Neural crest cell (in vitro differentiated cells): ENCODE results near the gene SPATS2L. TPM values are rescaled to one million over a fixed set of nuclear protein-coding genes. Genes with fewer than 3 reads are reported as not detected.

Experiments
- DNase-seq: peaks from one replicate; pipeline ENCODE4 v3.0.0; 2021; ENCODE audit warnings: low read depth, mixed read lengths, low spot score
- H3K27ac Mint-ChIP-seq: one replicate; pipeline ENCODE4 v1.8.0; 2021; ENCODE audit warnings: mild to moderate bottlenecking, mixed read lengths; ENCODE audit not compliant: unreplicated experiment
- H3K27me3 Mint-ChIP-seq: 2 replicates; pipeline ENCODE4 v1.8.0; 2021; ENCODE audit warnings: low read depth, mild to moderate bottlenecking, mixed read lengths
- H3K36me3 Mint-ChIP-seq: 2 replicates; pipeline ENCODE4 v1.8.0; 2021; ENCODE audit warnings: low read depth, mild to moderate bottlenecking, mixed read lengths
- H3K4me1 Mint-ChIP-seq: 2 replicates; pipeline ENCODE4 v1.8.0; 2021; ENCODE audit warnings: mixed read lengths
- H3K4me3 Mint-ChIP-seq: one replicate; pipeline ENCODE4 v1.8.0; 2021; ENCODE audit warnings: mild to moderate bottlenecking, mixed read lengths
- H3K9me3 Mint-ChIP-seq: 2 replicates; pipeline ENCODE4 v1.8.0; 2021; ENCODE audit warnings: mixed read lengths
- total RNA-seq: library from RNA; stranded (reverse); gene quantifications from 2 replicates; pipeline ENCODE4 v1.2.1, GENCODE V29; 2021
- TF ChIP-seq, protein P1 (sequence below): fragments of 200-600 bp; sonication (generic); conservative IDR thresholded peaks from 2 replicates; pipeline ENCODE4 v1.5.0; 2021; ENCODE audit warnings: antibody characterized with exemption, mild to moderate bottlenecking

SPATS2L gene
- total RNA-seq, 1 donor from 2014 or later, result 24.9 TPM

DNA sequence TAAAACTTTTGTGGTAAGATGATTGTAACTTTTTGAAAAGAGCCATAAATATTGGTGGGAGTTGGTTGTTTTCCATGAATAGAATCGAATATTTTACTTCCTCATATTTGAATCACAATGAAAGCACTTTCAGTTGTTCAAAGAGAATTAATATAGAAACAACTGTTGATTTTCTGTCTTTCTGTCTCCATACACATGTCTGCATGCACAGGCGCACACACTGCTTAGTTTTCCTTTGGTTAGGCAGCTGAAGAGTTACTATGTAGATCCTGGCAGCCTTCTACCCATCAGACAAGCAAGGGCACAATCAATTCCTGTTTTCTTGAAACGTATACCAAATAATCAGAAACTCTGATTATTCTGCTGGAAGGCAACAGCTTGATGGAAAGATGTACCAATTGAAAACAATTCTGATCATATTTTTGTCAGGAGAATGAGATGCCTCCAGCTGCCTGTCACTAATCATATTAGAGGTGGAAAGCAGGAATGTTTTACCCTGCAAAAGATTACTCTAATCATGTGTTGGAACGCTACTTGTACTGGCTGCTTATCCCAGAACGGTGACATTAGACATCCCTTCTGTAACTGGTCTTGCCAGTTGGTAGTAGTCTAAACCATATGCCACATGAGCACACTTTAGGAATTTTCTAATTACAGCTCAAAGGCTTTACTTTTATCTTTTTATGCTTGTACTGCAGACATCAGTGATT is 24.0 kb downstream of the SPATS2L start:
- H3K4me1 Mint-ChIP-seq, result peaks cover 5% of the 10 kb centered on the region

DNA sequence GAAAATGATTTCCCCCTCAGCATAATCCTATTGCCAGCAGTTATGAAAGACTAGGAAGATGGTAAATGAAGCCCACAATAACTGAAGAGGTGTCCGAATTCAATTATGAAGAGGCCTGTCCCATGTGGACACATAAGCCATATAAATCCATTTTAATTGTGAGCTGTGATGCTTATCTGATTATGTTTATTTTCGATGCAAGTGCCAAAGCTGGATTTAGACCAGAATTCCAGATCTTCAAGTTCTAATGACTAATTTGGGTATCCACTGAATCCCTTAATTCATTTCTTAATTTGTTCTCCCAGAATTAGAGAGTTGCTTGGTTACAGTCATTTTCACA is 24.5 kb downstream of the SPATS2L start:
- Mint-ChIP-seq H3K27me3 (no peaks in the 10 kb centered on the region), H3K9me3 (no peaks in the 10 kb centered on the region), H3K4me3 (no peak overlapping the region), H3K4me1 (peaks cover 5% of the 10 kb centered on the region), H3K27ac (no peak overlapping the region), H3K36me3 (peaks cover 3% of the 10 kb centered on the region)
- no peak for DNase-seq
- TF ChIP-seq, protein P1, sequence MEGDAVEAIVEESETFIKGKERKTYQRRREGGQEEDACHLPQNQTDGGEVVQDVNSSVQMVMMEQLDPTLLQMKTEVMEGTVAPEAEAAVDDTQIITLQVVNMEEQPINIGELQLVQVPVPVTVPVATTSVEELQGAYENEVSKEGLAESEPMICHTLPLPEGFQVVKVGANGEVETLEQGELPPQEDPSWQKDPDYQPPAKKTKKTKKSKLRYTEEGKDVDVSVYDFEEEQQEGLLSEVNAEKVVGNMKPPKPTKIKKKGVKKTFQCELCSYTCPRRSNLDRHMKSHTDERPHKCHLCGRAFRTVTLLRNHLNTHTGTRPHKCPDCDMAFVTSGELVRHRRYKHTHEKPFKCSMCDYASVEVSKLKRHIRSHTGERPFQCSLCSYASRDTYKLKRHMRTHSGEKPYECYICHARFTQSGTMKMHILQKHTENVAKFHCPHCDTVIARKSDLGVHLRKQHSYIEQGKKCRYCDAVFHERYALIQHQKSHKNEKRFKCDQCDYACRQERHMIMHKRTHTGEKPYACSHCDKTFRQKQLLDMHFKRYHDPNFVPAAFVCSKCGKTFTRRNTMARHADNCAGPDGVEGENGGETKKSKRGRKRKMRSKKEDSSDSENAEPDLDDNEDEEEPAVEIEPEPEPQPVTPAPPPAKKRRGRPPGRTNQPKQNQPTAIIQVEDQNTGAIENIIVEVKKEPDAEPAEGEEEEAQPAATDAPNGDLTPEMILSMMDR, result no peak

More for the DNA sequence above, 24.0 kb downstream of the SPATS2L start:
- DNase-seq, result no peak
- no peak overlapping the region for H3K4me3 Mint-ChIP-seq
- peaks cover 3% of the 10 kb centered on the region for H3K36me3 Mint-ChIP-seq
- TF ChIP-seq, protein P1, result no peak
- no peak overlapping the region for H3K27ac Mint-ChIP-seq
- H3K9me3 Mint-ChIP-seq, result no peaks in the 10 kb centered on the region
- H3K27me3 Mint-ChIP-seq, result no peaks in the 10 kb centered on the region

DNA sequence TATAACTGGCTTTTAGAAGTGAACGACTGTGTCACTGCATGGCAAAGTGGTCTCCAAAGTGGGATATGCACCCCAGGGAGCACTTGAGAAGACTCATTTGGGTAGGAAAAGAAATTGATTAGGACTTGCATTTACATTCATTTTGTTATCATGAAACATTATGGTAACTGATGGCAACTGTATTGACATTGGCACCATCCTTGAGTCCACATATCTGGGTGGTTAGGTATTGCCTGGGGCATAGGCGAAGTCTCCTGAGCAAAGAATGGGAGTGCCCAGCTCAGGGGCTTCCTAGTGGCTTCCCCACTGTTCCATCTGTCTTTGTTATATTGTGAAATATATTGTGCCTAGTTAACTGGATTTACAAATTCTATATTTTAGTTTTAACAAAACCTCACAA is 29.2 kb downstream of the SPATS2L start:
- Mint-ChIP-seq H3K27ac (no peak overlapping the region), H3K4me1 (peaks cover 20% of the 10 kb centered on the region), H3K9me3 (no peaks in the 10 kb centered on the region), H3K4me3 (no peak overlapping the region), H3K36me3 (peaks cover 3% of the 10 kb centered on the region), H3K27me3 (no peaks in the 10 kb centered on the region)
- TF ChIP-seq, protein P1, result no peak
- DNase-seq, result no peak

DNA sequence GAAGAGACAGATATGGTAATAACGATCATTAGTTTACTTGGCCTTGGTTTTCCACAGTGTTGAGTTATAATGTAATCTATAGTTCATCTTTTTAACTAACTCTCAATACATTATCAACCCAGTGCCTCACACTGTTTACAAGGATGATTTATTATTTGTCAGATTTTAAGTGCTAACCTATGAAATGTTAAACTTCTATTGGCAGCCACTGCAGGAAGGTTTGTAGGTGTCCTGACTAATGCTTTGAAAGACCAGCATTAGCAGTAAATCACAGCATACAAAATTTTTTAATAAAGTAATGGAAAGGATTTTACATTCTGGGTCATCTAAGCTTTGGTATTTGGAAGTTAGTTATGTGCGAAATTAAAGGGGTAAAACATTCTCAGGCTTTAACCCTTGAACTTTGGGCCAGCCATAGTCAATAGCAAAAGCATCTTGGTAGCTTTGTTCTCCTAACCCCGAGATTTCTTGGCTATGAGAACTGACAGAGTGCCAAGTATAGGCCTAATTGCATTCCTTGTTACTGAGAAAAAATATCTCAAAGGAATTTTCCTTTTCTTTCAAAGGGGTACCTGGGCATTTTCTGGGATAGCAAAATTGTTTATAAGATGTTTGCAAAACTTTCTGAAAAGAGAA is 30.6 kb downstream of the SPATS2L start:
- H3K4me3 Mint-ChIP-seq, result no peak overlapping the region
- H3K36me3 Mint-ChIP-seq, result peaks cover 3% of the 10 kb centered on the region
- TF ChIP-seq, protein P1, result no peak
- H3K27ac Mint-ChIP-seq, result no peak overlapping the region
- H3K4me1 Mint-ChIP-seq, result peaks cover 20% of the 10 kb centered on the region
- H3K9me3 Mint-ChIP-seq, result no peaks in the 10 kb centered on the region
- DNase-seq, result no peak
- H3K27me3 Mint-ChIP-seq, result no peaks in the 10 kb centered on the region

DNA sequence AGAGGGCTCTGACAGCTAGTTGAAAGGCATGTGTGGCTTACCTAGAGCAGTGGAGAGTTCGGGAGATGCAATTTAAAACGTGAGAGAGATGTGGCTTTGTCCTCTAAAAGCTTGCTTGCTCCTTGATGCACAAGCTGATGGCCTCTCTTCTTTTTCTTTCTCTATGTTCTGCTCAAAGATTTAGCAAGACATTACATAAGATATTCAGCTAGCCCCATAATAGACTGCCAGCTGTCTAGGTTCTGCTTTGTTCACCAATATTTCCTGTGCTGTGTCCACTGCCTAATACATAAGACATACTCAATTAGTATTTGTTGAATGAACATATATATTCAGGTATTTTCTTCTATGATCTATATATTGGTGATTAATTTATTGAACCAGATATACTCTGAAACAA is 31.1 kb downstream of the SPATS2L start:
- H3K27me3 Mint-ChIP-seq, result no peaks in the 10 kb centered on the region
- peaks cover 3% of the 10 kb centered on the region for H3K36me3 Mint-ChIP-seq
- no peak overlapping the region for H3K27ac Mint-ChIP-seq
- DNase-seq, result no peak
- TF ChIP-seq, protein P1, result no peak
- H3K4me1 Mint-ChIP-seq, result peaks cover 20% of the 10 kb centered on the region
- H3K9me3 Mint-ChIP-seq, result no peaks in the 10 kb centered on the region
- no peak overlapping the region for H3K4me3 Mint-ChIP-seq
